ENCODE measurements around the gene ZXDC. TPM values are rescaled to one million over a fixed set of nuclear protein-coding genes. Genes with fewer than 3 reads are reported as not detected.

Gene ZXDC
- total and polyA plus RNA-seq, 2 experiments from 2014 or later: 6.1 to 19.2 TPM

GRCh38 chr3:126474498-126475412 lies 936 bp downstream of the ZXDC start:
- H3K79me2 ChIP-seq (ENCODE audit: insufficient read depth): peaks cover 50% of the 10 kb centered on the region
- H3K9me3 ChIP-seq (ENCODE audit: low read depth): no peaks in the 10 kb centered on the region
- no peaks in the 10 kb centered on the region for H3K9me2 ChIP-seq (ENCODE audit: insufficient read depth)
- in situ Hi-C loops (cut with MboI): no loop called here
- H3K9ac ChIP-seq: peak overlapping the region; percentile 85
- peak overlapping the region; percentile 89 for H3K4me2 ChIP-seq (ENCODE audit: unreplicated experiment)
- H3K27me3 ChIP-seq (replicated peaks; ENCODE audit: insufficient read depth): no peaks in the 10 kb centered on the region
- peaks cover 27% of the 10 kb centered on the region for H3F3A ChIP-seq (ENCODE audit: insufficient read depth)
- no peak overlapping the region for H2AFZ ChIP-seq
- H3K27ac ChIP-seq: peak overlapping the region; percentile 71
- peaks cover 28% of the 10 kb centered on the region for H3K4me1 ChIP-seq (ENCODE audit: insufficient read depth)
- peaks cover 17% of the 10 kb centered on the region for H3K36me3 ChIP-seq (ENCODE audit: low read depth)
- peaks cover 16% of the 10 kb centered on the region for H4K20me1 ChIP-seq (ENCODE audit: insufficient read depth)
- H3K4me3 ChIP-seq: peak overlapping the region; percentile 84
- TF ChIP-seq EZH2 (IDR thresholded peaks at IDR 0.05; ENCODE audit: insufficient read depth, poor library complexity, severe bottlenecking): no peak
- no peak for TF ChIP-seq EZH2phosphoT487 (IDR thresholded peaks at IDR 0.05; ENCODE audit: insufficient read depth, low read depth)
- 11 to 13% methylated on average over 68 to 71 of the region's 72 CpGs for WGBS, 2 experiments (ENCODE audit: low coverage in 1 of 2, low lambda C conversion rate in 2 of 2, missing lambda C conversion rate in 2 of 2)
- peak; percentile 72 for DNase-seq

GRCh38 chr3:126473292-126474168 lies 2.2 kb downstream of the ZXDC start:
- no peaks in the 10 kb centered on the region for H3K27me3 ChIP-seq (replicated peaks; ENCODE audit: insufficient read depth)
- peak overlapping the region; percentile 89 for H3K4me2 ChIP-seq (ENCODE audit: unreplicated experiment)
- H3K27ac ChIP-seq: peak overlapping the region; percentile 86; the same call in 1 of the 2 replicates
- H3K9me2 ChIP-seq (ENCODE audit: insufficient read depth): no peaks in the 10 kb centered on the region
- H3F3A ChIP-seq (ENCODE audit: insufficient read depth): peaks cover 27% of the 10 kb centered on the region
- no peak for DNase-seq
- no peak overlapping the region; the same call in 1 of the 2 replicates for H3K4me3 ChIP-seq
- 89 to 90% methylated on average over 10 to 14 of the region's 14 CpGs for WGBS, 2 experiments (ENCODE audit: low coverage in 1 of 2, low lambda C conversion rate in 2 of 2, missing lambda C conversion rate in 2 of 2)
- TF ChIP-seq EZH2 (IDR thresholded peaks at IDR 0.05; ENCODE audit: insufficient read depth, poor library complexity, severe bottlenecking) (no peak), EZH2phosphoT487 (IDR thresholded peaks at IDR 0.05; ENCODE audit: insufficient read depth, low read depth) (no peak)
- H3K36me3 ChIP-seq (ENCODE audit: low read depth): peaks cover 20% of the 10 kb centered on the region
- peaks cover 62% of the 10 kb centered on the region for H3K79me2 ChIP-seq (ENCODE audit: insufficient read depth)
- H3K9me3 ChIP-seq (ENCODE audit: low read depth): no peaks in the 10 kb centered on the region
- H4K20me1 ChIP-seq (ENCODE audit: insufficient read depth): peaks cover 16% of the 10 kb centered on the region
- no peak overlapping the region for H2AFZ ChIP-seq
- in situ Hi-C loops (cut with MboI): no loop called here
- peak overlapping the region; percentile 52; the same call in 1 of the 2 replicates for H3K9ac ChIP-seq
- peaks cover 28% of the 10 kb centered on the region for H3K4me1 ChIP-seq (ENCODE audit: insufficient read depth)

GRCh38 chr3:126472277-126473006 lies 3.2 kb downstream of the ZXDC start:
- Histone ChIP-seq H3K79me2 (ENCODE audit: insufficient read depth) (peaks cover 73% of the 10 kb centered on the region), H3K36me3 (ENCODE audit: low read depth) (peaks cover 24% of the 10 kb centered on the region)

More at GRCh38 chr3:126472277-126473006, 3.2 kb downstream of the ZXDC start:
- WGBS, 2 experiments (ENCODE audit: low coverage in 1 of 2, low lambda C conversion rate in 2 of 2, missing lambda C conversion rate in 2 of 2): 14 to 19% methylated on average over 8 of the region's 8 CpGs
- Histone ChIP-seq H3K4me2 (ENCODE audit: unreplicated experiment) (peak overlapping the region; percentile 62), H3K27ac (peak overlapping the region; percentile 86), H3K9me2 (ENCODE audit: insufficient read depth) (no peaks in the 10 kb centered on the region), H3K4me3 (peak overlapping the region; percentile 61), H3K9me3 (ENCODE audit: low read depth) (no peaks in the 10 kb centered on the region), H2AFZ (no peak overlapping the region), H4K20me1 (ENCODE audit: insufficient read depth) (peaks cover 16% of the 10 kb centered on the region), H3F3A (ENCODE audit: insufficient read depth) (peaks cover 24% of the 10 kb centered on the region), H3K9ac (peak overlapping the region; percentile 70), H3K4me1 (ENCODE audit: insufficient read depth) (peaks cover 28% of the 10 kb centered on the region), H3K27me3 (replicated peaks; ENCODE audit: insufficient read depth) (no peaks in the 10 kb centered on the region)
- TF ChIP-seq EZH2phosphoT487 (IDR thresholded peaks at IDR 0.05; ENCODE audit: insufficient read depth, low read depth) (no peak), EZH2 (IDR thresholded peaks at IDR 0.05; ENCODE audit: insufficient read depth, poor library complexity, severe bottlenecking) (no peak)
- peak; percentile 98 for DNase-seq
- in situ Hi-C loops (cut with MboI): no loop called here
